GM21529 (cell line): ENCODE measurements around the gene SLC25A24.
"Not testable (repeated sequence)": the region's sequence is repeated elsewhere in the genome, so short reads cannot be mapped to it uniquely, and the experiment has no call there.

Experiments
- ATAC-seq: cut with Tn5 transposase; IDR thresholded peaks from one replicate; pipeline ENCODE4 v1.9.1; 2021; ENCODE audit not compliant: unreplicated experiment

SLC25A24 gene

DNA sequence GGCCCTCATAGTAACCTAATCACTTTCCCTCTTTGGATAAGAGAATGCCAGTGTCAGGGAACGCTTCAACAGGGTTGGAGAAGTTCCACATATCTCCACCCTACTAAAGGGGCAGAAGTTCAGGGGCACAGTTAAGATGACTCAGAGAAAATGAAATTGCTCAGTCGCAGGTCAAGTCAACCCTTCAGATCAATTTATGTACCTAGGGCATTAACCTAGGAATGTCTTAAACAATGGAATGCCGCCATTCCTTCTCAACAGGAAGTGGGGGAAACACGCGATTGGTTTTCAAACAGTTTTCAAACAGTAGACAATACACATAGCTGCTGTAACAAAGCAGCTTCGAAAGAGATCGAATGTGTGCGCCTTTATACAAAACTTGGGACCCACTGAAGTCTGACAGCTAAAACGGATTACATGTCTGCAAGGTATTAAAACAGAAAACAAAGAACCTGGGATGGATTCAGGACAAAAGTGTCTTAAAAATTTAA, 897 bp downstream of the SLC25A24 start:
- no peak for ATAC-seq

DNA sequence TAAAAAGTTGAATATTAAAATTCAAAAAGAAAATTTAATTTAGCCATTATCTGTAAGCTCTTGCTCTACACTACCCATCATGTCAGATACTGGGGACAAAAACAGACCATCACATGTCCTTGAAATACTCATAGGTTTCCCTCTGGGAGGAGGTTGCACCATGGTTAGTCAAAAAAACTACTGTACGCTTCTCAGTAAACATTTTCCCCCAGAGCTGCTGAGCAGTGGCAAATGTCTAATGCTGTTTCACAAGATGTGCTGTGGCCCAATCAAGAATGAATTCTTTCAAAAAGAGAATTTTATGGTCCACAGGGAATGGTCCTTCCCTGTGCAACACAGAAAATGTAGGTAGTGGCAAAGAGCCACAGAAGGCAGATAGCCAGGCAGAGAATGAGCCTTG, 6.1 kb downstream of the SLC25A24 start:
- no peak for ATAC-seq

DNA sequence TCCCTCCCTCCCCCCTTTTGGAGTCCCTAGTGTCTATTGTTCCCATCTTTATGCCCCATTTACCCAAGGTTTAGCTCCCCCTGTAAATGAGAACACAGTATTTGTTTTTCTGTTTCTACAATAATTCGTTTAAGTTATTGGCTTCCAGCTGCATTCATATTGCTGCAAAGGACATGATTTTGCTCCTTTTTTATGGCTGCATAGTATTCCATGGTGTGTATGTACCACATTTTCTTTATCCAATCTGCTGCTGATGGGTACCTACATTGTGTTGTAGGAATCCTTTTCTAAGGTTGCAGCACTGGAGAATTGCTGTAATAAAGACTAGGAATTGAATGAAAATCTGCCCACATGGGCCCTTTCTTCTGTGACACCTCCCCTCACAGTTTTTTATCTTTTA, 6.8 kb downstream of the SLC25A24 start:
- ATAC-seq = no peak

DNA sequence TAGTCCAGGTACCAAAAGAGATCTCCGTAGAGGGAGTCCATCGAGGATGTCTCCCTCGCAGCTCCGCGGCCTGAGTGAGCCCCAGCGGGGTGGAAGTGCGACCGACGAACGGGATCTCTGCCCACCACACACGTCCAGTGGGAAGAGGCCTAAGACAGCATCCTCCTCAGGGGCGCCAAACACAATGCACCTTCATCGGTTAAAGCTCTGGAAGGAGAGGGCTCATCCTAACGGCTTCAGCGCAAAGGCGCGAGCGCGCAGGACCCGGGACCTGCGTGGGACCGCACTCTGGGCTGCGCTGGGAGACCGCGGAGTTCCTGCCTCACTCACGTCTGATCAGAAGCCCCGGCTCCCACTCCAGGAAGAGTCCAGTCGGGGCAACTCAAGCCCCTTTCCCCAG, 7.6 kb downstream of the SLC25A24 start:
- no peak for ATAC-seq

DNA sequence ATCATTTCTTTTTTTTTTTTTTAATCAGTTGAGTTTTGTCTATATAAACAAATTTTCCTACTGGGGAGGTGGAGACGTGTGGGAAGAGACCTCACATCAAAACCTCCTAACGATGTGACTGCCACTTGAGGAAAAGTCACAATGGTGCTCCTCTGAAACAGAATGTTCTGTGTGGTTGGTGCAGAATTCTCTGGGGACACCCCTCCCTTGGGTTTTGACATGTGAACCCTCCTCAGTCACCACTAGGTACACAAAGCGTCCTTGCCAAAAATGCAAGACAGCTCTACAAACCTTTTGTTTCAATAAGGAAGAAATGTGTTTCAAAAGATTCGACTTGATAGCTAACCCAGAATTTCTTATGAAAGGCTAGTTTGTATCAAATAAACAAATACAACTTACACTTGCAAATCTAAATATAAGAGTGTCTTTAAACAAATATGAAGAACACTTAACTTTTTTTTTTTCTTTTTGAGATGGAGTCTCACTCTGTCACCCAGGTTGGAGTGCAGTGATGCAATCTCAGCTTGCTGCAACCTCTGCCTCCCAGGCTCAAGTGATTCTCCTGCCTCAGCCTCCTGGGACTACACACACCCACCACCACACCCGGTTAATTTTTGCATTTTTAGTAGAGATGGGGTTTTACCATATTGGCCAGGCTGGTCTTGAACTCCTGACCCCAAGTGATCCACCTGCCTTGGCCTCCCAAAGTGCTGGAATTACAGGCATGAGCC, 9.3 kb downstream of the SLC25A24 start:
- ATAC-seq = no peak

DNA sequence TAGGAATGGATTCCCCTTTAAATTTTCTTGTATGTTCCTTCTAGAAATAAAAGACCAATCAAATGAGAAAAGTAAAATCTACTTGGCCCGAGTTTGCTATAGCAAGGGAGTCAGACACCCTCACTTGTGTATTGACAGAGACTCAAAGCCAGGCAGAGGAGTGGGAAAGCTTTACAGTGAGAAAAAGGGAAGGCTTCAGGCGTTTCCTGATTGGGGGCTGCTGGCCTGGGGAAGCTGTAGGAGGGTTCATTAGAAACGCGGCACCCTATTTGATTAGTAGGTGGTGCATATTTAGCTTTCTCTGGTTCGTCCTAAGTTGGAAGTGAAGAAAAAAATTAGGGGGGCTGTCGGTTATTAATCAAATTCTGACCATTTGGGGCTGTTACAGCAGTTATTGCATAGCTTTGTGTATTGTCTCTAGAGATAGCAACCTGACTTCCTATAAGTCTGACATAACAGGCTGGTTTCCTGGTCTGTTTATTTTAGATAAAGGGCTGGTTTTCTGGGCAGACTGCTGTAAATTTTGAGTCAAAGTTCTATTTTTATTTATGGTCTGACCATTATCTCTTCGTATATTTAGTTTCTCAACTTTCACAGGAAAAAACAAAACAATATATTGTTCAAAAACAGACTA, 10.0 kb downstream of the SLC25A24 start:
- ATAC-seq = no peak

DNA sequence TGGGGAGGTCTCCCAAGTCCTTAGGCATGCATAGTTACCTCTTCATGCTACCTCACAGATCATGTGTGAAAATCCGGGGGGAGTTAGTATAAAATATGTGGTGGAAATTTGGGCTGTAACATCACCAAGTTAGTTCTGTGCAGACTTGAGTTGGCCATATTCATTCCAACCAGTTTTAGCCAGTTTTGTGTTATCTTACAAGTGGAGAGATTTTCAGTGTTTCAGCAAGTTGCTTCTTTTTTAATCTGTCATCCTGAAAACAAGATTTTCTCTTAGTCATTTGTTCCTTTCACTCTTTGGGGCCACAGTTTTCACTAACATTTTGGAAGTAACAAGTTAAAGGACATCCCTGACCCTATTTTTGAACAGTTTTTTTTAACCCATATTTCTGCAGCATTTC, 11.3 kb downstream of the SLC25A24 start:
- ATAC-seq = no peak

DNA sequence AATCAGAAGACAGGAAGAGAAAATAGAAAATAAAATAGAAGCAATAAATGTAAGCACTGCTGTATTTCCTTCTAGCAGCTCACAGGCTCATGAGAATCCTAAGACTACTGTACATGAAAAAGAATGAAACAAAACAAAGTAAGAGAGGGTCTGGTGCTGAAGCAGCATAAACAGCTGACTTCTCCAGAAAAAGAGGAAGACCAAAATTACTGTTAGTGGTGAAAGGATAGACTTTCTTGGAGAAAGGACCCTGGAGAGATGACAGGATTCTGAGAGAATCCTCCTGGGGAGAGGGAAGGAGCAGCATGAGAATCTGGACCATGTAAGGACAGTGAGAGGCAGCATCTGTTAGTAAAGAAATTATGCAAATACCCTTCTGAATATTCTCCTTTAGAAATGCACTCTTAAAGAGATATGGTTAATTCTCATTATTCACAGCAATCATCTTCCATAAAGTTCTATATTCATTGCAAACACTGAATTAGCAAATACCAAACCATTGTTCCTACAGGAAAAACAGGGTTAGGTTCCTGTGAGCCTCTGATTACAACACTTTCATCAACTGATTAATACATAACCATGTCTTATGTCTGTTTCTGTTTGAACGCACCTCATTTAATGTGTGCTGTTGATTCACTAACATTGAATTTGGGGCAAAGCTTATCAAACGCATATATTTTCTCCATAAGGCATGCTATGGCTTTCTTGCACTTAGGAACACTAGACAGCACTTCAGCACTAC, 17.0 kb downstream of the SLC25A24 start:
- ATAC-seq = no peak

DNA sequence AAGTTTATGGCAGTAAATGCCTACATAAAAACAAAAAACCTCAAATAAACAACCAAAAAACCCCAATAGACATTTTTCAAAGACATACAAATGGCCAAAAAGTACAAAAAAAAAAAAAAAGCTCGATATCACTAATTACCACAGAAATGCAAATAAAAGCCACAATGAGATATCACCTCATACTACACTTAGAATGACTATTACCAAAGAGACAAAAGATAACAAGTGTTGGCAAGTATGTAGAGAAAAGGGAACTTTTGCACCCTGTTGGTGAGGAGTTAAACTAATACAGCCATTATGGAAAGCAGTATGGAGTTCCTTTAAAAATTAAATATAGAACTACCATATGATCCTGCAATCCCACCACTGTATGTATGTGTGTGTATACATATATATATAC, 21.1 kb downstream of the SLC25A24 start:
- no peak for ATAC-seq

DNA sequence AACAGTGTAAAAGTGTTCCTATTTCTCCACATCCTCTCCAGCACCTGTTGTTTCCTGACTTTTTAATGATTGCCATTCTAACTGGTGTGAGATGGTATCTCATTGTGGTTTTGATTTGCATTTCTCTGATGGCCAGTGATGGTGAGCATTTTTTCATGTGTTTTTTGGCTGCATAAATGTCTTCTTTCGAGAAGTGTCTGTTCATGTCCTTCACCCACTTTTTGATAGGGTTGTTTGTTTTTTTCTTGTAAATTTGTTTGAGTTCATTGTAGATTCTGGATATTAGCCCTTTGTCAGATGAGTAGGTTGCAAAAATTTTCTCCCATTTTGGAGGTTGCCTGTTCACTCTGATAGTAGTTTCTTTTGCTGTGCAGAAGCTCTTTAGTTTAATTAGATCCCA, 37.7 kb downstream of the SLC25A24 start:
- ATAC-seq = not testable (repeated sequence)

DNA sequence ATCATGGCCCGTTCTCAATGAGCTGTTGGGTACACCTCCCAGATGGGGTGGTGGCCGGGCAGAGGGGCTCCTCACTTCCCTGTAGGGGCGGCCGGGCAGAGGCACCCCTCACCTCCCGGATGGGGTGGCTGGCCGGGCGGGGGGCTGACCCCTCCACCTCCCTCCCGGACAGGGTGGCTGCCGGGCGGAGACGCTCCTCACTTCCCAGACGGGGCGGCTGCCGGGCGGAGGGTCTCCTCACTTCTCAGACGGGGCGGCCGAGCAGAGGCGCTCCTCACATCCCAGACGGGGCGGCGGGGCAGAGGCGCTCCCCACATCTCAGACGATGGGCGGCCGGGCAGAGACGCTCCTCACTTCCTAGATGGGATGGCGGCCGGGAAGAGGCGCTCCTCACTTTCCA, 40.2 kb downstream of the SLC25A24 start:
- not testable (repeated sequence) for ATAC-seq

DNA sequence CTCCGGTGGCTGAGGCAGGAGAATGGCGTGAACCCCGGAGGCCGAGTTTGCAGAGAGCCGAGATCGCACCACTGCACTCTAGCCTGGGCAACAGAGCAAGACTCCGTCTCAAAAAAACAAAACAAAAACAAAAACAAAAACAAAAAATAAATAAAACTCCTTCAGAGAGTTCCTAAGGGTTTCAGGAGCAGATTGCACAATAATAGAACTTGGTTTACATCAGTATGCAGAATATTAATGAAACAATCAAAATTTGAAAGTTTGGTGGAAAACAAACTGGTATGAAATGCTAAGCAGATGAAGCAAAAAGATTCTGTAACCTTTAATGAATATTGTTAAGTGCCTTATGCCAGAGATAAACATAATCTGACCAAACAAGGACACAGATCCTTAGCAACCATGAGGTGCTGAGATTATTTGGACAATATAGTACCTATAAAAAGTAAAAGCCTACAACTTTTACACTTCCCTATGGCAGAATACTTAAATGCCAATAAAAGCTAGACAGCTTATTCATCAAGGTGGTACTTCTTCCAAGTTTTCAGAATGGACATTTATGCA, 41.2 kb downstream of the SLC25A24 start:
- ATAC-seq = no peak

DNA sequence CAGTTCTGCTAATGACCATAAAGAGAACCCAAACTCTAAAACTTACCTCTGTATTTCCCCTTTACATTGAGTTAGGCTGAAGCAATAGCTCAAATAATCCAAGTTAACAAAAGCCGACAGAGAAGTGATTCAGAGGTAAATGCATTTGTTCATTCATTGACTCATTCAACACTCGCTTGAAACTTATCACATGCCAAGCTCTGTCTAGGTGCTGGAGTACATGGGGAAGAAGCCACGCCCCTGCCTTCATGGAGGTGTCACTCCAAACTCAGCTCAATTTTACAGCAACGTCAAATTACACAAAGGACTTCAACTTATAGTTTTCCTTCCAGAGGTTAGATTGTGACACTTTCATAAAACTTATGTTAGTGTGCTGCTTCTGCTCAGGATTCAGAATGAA, 45.8 kb downstream of the SLC25A24 start:
- no peak for ATAC-seq

DNA sequence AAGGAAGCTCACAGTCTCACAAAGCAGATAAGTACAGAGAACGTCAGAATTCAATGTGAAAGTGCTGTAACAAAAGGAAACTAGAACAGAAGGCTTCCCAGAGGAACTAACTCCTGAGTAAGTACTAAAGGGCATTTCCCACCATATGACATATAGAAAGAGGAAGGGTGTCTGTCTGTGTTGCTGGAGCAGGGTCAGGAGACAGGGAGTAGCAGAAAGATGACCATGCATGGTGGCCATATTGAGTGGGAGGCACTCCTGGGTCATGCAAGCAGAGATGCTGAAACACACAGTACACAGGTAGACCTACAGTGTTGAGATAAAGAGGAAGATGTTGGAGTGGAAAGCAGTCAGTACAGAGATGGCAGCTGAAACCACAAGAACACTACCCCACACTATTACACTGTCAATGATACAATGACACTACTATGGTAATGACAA, 47.3 kb downstream of the SLC25A24 start:
- peak; percentile 68 for ATAC-seq

DNA sequence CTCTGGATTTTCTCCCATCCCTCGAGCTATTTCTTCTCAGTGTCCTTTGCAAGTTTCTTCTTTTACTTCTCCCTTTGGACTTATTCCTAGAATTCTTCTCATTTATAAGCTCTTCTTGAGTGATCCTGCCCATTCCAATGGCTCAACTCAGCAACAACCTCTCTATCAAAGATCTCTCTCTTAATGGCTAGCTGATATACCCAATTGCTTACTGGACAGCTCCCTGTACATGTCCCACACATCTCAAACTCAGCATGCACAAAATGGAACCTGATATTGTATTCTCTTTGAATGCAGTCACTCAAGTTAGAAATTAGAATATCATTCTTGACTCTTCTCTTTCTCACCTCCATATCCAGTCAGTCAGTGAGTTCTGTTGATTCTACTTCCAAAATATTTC, 48.6 kb downstream of the SLC25A24 start:
- no peak for ATAC-seq

DNA sequence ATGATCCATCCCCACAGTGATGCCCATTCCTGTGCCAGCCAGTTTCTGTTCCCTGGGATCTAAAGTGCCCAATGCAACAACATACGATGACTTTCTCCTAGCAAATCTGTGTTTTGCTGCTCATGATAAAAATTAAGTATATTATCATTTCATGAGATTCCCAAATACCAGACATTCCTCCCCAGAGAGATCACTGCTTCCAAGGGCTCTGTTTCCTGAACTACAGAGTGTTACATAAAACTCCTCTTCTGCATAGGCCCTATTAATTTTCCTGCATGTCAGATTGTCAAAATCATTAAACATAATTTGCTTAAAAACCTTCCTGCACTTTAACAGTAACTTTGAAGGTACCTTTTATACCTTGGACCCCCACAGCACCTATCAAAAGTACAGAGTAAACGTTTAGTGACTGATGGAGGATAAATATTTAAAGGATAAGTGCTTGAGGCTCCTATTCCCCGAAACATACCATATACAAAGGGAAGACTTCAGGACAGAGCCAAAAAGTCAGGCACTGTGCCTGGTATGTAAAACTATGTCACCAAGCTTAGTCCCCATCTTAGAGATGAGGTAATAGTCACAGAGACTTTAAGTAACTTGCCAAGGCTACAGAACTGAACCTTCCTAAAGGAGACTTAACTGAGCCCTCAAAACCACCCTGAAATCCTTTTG, 50.2 kb downstream of the SLC25A24 start:
- no peak for ATAC-seq

DNA sequence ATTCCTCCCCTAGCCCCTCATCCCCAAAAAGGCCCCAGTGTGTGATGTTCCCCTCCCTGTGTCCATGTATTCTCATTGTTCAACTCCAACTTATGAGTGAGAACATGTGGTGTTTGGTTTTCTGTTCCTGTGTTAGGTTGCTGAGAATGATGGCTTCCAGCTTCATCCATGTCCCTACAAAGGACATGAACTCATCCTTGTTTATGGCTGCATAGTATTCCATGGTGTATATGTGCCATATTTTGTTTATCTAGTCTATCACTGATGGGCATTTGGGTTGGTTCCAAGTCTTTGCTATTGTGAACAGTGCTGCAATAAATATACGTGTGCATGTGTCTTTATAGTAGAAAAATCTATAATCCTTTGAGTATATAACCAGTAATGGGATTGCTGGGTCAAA, 55.6 kb downstream of the SLC25A24 start:
- not testable (repeated sequence) for ATAC-seq

DNA sequence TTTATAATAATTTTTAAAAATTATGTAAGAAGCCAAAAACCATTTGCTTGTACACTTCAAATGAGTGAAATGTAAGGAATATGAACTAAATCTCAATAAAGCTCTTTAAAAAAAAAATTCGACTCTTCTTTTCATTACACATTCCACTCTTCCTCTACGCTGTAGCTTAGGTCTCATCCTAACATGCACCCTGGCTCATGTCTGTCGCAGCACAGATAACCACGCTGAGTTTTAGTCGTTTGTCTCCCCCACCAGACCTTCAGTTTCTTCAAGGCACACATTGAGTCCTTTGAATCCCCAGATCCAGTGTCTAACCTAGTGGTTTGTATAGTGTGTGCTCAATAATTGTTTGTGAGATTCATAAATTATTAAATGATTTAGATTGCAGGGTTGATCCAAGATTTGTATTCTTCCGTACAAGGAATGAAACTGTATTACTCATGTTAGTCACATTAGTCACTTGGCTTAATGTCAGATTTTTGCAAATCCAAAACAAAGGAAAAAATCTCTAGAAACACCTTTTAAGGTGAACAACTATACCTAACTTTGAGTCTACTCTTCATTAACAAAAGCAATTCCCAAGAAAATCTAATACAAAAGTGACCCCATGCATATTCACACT, 57.3 kb downstream of the SLC25A24 start:
- ATAC-seq = no peak

DNA sequence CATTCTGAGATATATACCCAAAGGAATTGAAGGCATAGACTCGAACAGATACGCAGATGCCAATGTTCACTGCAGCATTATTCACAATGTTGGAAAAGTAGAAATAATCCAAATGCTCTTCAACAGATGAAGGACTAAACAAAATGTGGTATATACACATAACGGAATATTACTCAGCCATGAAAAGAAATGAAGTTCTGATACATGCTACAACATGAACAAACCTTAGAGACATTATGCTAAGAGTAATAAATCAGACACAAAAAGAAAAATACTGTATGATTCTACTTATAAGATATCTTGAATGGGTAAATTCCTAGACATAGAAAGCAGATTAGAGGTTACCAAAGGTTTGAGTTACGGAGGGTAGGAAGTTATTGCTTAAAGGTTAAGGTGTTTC, 57.9 kb downstream of the SLC25A24 start:
- ATAC-seq = no peak

DNA sequence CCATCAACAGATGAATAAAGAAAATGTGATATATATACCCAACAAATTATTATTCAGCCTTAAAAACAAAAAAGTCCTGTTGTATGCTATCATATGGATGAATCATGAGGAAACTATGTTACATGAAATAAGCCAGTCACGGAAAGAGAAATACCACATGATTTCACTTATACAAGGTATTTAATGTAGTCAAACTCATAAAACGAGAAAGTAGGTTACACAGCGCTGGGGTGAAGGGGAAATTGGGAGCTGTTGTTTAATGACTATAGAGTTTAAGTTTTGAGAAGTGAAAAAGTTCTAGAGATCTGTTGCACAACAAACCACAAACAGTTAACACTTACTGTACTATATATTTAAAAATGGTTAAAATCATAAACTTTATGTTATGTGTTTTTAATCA, 58.5 kb downstream of the SLC25A24 start:
- no peak for ATAC-seq

DNA sequence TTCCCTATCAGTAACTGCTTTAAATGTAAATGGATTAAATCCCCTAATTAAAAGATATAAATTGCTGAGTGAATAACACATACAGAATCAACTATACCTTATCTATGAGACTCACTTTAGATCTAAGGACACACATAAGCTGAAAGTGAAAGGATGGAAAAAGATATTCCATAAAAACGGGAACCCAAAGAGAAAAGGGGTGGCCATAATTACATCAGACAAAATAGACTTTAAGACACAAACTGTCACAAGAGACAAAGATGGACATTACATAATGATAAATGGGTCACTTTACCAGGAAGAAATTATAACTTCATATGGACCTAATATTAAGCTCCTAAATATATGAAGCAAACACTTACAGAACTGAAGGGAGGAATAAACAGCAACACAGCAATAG, 59.2 kb downstream of the SLC25A24 start:
- ATAC-seq = no peak
